G401 (cell line): ENCODE measurements around the gene DGKG. TPM values are rescaled to one million over a fixed set of nuclear protein-coding genes. Genes with fewer than 3 reads are reported as not detected.

ENCODE experiments used
- DNase-seq: peaks from one replicate; pipeline ENCODE4 v3.0.0-alpha.2; 2015; ENCODE audit warnings: low spot score
- in situ Hi-C: cut with HindIII; loops from 2 replicates; pipeline ENCODE4 v1.10.0; 2016; ENCODE audit warnings: low sequenced_read_pairs, mixed read lengths
- total RNA-seq: library from RNA; depleted of rRNA; stranded (reverse); fragments of >200 nt; shearing (Covaris generic); gene quantifications from 2 replicates; pipeline ENCODE4 v1.2.3, GENCODE V29; 2014

Gene DGKG
- total RNA-seq, 1 experiment from 2014 or later: not detected

DNA sequence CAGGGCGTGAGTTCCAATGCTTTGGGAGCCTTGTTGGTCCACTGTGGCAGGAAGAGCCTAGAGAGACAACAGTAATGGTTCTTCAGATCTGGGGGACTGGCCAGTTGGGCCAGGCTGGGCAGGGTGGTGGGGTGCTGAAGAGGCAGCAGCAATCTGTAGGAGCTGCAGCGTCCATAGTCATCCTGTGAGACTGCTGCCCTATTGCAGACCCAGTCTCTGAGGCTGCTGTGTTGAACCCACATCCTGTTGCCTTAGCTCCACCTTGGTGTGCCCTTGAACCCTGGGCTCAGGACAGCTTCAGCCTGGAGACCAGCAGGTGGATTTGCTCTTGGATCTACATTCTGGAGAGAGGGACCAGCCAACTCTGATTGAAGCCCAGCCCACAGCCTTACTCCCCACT, 229.5 kb downstream of the DGKG start:
- no peak for DNase-seq
- in situ Hi-C loops: no loop called here

GRCh38 chr3:186129206-186129605, 232.8 kb downstream of the DGKG start:
- in situ Hi-C loops: no loop called here
- no peak for DNase-seq

DNA sequence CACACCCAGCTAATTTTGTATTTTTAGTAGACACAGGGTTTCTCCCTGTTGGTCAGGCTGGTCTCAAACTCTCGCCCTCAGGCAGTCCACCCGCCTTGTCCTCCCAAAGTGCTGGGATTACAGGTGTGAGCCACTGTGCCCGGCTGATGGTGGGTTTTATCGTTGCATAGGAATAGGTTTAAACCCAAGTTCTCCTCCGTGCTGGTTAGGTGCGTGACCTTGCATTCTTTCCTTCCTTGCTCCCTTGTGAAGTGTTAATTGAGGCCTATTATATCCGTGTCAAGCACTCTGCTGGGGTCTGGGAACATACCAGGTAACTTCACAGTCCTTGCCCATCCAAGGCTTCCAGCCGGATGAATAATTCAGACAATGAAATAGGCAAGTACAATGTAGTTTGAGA, 233.9 kb downstream of the DGKG start:
- DNase-seq: no peak
- in situ Hi-C loops: no loop called here

GRCh38 chr3:186127463-186127862, 234.6 kb downstream of the DGKG start:
- no peak for DNase-seq
- in situ Hi-C loops: no loop called here

DNA sequence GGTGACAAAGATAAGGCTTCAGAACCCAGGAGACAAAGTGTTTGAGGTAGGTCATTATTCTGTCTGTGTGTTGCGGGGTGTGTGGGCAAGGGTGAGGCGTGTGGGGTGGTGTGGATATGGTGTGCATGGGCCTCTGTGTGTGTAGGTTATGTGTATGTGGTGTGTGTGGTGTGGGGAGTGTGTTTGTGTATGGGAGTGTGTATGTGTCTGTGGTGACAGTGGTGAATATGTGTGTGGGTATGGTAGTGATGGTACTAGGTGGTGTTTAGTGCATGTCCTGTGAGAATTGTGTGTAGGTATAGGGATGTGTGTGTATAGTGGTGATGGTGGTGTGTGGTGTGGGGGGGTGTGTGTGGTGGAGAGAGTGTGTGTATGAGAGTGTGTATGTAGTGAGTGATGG, 236.9 kb downstream of the DGKG start:
- no peak for DNase-seq
- in situ Hi-C loops: no loop called here

DNA sequence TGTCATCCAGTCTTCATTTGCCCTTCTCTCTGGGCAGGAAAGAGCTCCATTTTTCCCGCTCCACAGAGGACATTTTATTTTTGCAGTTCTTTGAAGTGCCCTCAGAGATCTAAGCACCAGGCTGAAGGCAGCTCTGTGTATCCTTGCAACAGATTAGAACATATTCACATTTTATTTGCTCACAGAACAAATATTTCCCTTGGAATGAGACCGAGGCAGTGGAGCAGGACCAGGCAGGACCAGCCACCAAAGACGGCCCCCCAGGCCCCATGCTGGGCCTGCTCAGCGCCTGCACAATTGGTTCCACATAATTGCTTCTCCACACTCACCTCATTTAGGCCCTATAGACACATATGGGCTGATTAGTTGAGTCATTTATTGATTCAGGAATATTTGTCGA, 237.4 kb downstream of the DGKG start:
- DNase-seq: no peak
- in situ Hi-C loops: no loop called here

GRCh38 chr3:186123012-186123411, 239.0 kb downstream of the DGKG start:
- in situ Hi-C loops: no loop called here
- no peak for DNase-seq

DNA sequence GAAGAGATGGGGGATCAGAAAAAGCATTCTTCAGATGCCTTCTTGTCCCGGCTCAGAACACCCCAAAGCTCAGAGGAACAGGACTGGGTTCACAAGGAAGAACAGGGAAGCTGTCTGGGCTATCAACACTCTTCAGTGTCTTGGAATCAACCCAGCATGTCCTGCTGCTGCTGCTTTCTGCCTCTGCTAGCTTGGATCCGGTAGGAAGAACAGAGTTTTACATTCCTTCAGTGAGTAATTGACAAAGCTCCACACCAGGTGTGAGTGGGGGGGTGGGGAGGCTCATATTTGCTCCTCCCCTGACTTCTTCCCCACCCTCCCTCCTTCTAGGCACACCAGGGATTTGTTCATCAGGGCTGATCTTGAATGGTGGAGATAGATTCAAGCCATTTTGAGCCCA, 240.1 kb downstream of the DGKG start:
- DNase-seq: no peak
- in situ Hi-C loops: no loop called here

DNA sequence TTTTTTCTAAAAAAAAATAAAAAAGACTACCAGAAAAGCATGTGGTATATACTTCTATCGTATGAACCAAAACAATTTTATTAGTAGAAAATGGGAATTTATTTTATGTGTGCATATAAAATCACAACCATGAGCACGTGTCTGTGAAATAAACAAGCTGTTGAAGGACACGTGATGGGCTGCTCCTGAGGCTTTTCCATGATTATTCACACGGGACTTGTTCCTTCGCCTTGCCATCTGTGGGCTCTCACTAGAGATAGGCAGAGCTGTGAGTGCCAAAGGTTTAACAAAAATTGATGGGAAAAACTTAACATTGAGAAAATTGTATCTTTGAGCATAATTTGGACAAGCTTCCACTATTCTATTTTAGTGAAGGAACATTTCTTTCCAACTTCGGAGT, 240.8 kb downstream of the DGKG start:
- DNase-seq: no peak
- in situ Hi-C loops: no loop called here

GRCh38 chr3:186119499-186119898, 242.5 kb downstream of the DGKG start:
- no peak for DNase-seq
- in situ Hi-C loops: no loop called here

GRCh38 chr3:186118692-186119091, 243.3 kb downstream of the DGKG start:
- DNase-seq: no peak
- in situ Hi-C loops: no loop called here

GRCh38 chr3:186117521-186118134, 244.4 kb downstream of the DGKG start:
- in situ Hi-C loops: no loop called here
- no peak for DNase-seq

DNA sequence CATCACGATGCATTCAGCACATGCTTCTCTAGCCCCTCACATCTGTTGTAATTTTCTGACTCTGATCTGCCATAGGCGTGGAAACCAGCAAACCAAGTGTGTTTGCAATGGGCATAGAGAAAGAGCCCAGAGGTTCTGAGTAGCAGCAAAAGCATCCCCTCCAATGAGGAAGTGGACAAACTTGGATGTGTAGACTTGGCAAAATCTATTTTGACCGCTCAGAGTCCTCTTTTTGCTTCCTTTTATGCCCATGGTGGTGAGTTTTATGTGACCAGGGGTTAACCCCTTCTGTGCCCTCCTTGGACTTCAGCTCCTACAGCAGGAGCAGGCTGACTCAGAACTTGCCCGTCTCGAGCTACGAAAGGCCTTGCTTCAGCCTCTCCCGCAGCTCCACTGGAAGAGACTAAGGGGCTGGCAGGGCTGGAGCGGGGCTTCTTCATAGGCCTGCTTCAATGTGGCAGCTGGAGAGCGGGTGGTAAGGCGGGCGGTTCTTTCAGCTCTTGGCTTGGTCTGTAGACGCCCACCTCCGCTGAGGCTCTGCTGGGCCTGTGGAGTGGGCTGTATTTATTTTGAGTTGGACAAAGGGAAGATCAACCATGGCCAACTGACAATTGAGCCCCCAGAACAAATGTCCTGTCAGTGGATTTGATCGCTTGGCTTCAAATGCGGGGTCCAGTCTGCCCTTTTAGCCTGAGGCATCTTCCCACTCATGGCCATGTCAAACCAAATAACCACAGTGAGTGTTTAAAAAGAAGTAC, 246.6 kb downstream of the DGKG start:
- in situ Hi-C loops: no loop called here
- no peak for DNase-seq

- DNase-seq: no peak
- in situ Hi-C loops: no loop called here
Measured at GRCh38 chr3:186110975-186111974, 250.8 kb downstream of the DGKG start.

DNA sequence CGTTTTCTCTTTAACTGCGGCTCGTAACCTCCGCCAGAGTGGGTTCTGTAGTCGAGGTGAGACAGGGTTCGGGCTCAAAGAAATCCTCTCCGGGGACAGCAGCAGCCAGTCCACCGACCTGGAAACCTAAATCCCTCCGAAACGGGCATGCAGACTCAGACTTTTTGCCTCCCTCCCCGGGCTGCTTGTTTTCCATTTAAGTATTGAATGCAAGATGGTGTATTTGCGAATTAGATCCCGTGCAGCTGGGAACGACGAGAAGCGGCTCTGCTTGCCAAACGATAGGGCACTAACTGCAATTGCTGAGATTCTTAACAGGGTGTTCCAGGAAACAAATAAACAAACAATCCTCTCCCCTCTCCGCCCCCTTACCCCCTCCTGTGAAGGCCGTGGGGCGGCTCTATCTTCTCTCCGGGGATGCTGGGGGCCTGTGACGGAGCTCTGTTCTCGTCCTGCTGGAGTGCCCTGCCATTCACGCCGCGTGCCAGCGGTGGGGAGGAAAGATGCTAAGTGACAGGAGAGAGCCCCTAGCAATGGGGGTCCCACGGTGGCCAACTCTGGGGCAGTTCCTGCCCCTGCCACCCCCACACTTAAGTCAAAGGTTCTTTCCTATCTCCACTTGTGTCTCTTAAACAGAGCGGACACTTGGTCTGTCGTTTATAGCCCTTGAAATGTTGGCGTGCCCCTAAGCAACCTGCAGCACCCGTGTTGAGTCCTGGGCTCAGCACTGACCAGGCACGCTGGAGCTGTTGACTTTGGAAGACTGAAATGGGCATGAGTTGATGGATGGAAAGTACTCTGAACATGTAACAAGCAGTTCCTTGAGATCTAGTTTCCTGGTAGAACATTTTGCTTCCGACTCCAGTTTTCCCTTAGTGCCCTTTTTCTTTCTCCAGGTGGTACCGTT, 251.9 kb downstream of the DGKG start:
- DNase-seq: peak; percentile 31
- in situ Hi-C loops: no loop called here

GRCh38 chr3:186108941-186109865, 252.8 kb downstream of the DGKG start, which contains the start of gene ETV5:
Gene ETV5 (minus strand): TSS chr3:186109089. CDS start chr3:186105868, 3,221 bp downstream.
- DNase-seq: peak; percentile 100
- in situ Hi-C loops: no loop called here

DNA sequence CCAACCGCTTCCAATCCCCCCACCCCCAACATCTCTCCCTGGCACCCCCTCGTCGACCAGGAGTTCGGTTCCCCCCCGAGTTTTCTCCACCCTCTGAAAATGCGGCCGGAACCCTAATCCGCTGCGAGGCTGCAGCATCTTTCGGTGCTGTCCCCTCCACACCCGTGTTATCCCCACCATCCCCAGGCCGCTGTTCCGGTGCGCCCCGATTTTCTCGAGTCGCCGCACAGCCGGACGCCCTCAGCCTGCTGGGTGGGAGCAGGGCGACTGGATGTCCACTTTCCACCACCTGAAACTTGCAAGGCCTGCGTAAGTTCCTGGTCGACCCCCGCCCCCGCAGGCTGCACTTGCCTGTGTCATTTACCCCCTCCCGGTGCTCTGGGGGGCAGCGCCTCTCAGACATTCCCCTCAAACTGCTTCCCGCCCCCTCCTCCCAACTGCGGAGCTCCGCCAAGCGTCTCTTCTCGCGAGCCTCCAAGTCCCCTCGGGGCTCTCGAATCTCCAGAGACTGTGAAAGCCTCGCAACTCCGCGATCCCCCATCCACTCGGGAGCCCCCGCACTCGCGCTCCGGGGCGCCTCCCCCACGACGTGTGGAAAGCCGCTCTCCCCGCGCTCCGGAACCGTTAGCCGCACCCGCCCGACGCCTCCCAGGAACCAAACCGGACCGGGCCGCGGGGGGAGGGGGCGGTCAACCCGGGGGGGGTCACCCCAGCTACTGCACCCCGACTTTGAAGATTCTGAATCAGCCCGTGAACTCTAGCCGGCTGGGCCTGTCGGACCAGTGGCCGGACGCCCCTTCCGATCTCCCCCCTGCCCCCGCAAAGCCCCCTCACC, 253.7 kb downstream of the DGKG start:
- in situ Hi-C loops: no loop called here
- peak; percentile 38 for DNase-seq
